HEK293 (cell line): ENCODE data around the gene LIPH.
A peak's percentile ranks its signal among the peaks of the same experiment; 100 is the strongest.

Experiments
- CTCF ChIA-PET: fragments of 350-600 bp; formaldehyde crosslinking; extraction: SDS; loops from one replicate; lab custom pipeline; 2021; ENCODE audit warnings: antibody characterized with exemption; lab: Yijun Ruan, JAX
- POLR2A ChIA-PET: fragments of 300-600 bp; formaldehyde crosslinking; extraction: SDS; loops from one replicate; lab custom pipeline; 2020; ENCODE audit warnings: antibody characterized with exemption, inconsistent platforms; lab: Yijun Ruan, JAX
- H3K27ac ChIP-seq: fragments of 200-500 bp; sonication (Bioruptor generic); 2 replicates; pipeline ENCODE4 v1.5.1; 2014; ENCODE audit warnings: low read depth, low read length, control low read depth, inconsistent platforms; ENCODE audit errors: extremely low read depth
- H3K36me3 ChIP-seq, 2 experiments: fragments of 200-500 bp in 1 of 2; sonication (Bioruptor generic) in 1 of 2; 1 replicate in 1 of 2; 2 replicates in 1 of 2; pipeline ENCODE4 v1.5.1; 2014 to 2017; ENCODE audit warnings: inconsistent platforms in 2 of 2, low read length in 2 of 2; ENCODE audit not compliant: control insufficient read depth in 2 of 2, insufficient read depth in 1 of 2
- H3K4me1 ChIP-seq: fragments of 200-500 bp; sonication (Bioruptor generic); 2 replicates; pipeline ENCODE4 v1.5.1; 2014; ENCODE audit warnings: mild to moderate bottlenecking, low read length, inconsistent platforms; ENCODE audit not compliant: control insufficient read depth, insufficient read depth
- H3K4me3 ChIP-seq: 2 replicates; pipeline ENCODE4 v1.5.1; 2011; ENCODE audit warnings: low read depth, mild to moderate bottlenecking, control low read depth, low read length, moderate library complexity
- H3K9me3 ChIP-seq: fragments of 200-500 bp; sonication (Bioruptor generic); 2 replicates; pipeline ENCODE4 v1.5.1; 2014; ENCODE audit warnings: low read depth, low read length, inconsistent platforms; ENCODE audit not compliant: control insufficient read depth, insufficient read depth
- BCL11B ChIP-seq: fragments of 450-650 bp; formaldehyde crosslinking; IDR thresholded peaks from 2 replicates; pipeline ENCODE4 v1.5.1; 2016; ENCODE audit warnings: low read depth, missing biosample characterization, missing genetic modification characterization
- INSM2 ChIP-seq: fragments of 450-650 bp; formaldehyde crosslinking; IDR thresholded peaks from 2 replicates; pipeline ENCODE4 v1.5.1; 2016; ENCODE audit warnings: missing biosample characterization, missing genetic modification characterization
- KLF16 ChIP-seq: fragments of 450-650 bp; formaldehyde crosslinking; IDR thresholded peaks from 2 replicates; pipeline ENCODE4 v1.5.1; 2017; ENCODE audit warnings: missing biosample characterization, missing genetic modification characterization
- PBX3 ChIP-seq: sonication (generic); formaldehyde crosslinking; IDR thresholded peaks from 2 replicates; pipeline ENCODE4 v1.8.1; 2022; ENCODE audit warnings: mild to moderate bottlenecking, moderate library complexity, missing genetic modification reagents
- REST ChIP-seq: fragments of 450-650 bp; formaldehyde crosslinking; IDR thresholded peaks from 2 replicates; pipeline ENCODE4 v1.5.1; 2016; ENCODE audit warnings: missing biosample characterization, missing genetic modification characterization
- YY2 ChIP-seq: fragments of 450-650 bp; formaldehyde crosslinking; IDR thresholded peaks from 2 replicates; pipeline ENCODE4 v1.5.1; 2016; ENCODE audit warnings: missing biosample characterization, missing genetic modification characterization
- ZEB2 ChIP-seq: fragments of 450-650 bp; formaldehyde crosslinking; IDR thresholded peaks from 2 replicates; pipeline ENCODE4 v1.5.1; 2016; ENCODE audit warnings: missing biosample characterization, missing genetic modification characterization
- ZNF133 ChIP-seq: fragments of 450-650 bp; formaldehyde crosslinking; IDR thresholded peaks from 2 replicates; pipeline ENCODE4 v1.5.1; 2016; ENCODE audit warnings: missing biosample characterization, missing genetic modification characterization
- ZNF280D ChIP-seq: fragments of 450-650 bp; formaldehyde crosslinking; IDR thresholded peaks from 2 replicates; pipeline ENCODE4 v1.5.1; 2016; ENCODE audit warnings: missing biosample characterization, missing genetic modification characterization
- ZNF354C ChIP-seq: fragments of 450-650 bp; formaldehyde crosslinking; IDR thresholded peaks from 2 replicates; pipeline ENCODE4 v1.5.1; 2016; ENCODE audit warnings: missing biosample characterization, missing genetic modification characterization, low read depth, borderline replicate concordance
- ZNF394 ChIP-seq: fragments of 450-650 bp; formaldehyde crosslinking; IDR thresholded peaks from 2 replicates; pipeline ENCODE4 v1.5.1; 2016; ENCODE audit warnings: missing biosample characterization, missing genetic modification characterization, mild to moderate bottlenecking, moderate library complexity, borderline replicate concordance
- ZNF48 ChIP-seq: fragments of 450-650 bp; formaldehyde crosslinking; IDR thresholded peaks from 2 replicates; pipeline ENCODE4 v1.5.1; 2016; ENCODE audit warnings: missing biosample characterization, missing genetic modification characterization
- ZNF571 ChIP-seq: fragments of 450-650 bp; formaldehyde crosslinking; IDR thresholded peaks from 2 replicates; pipeline ENCODE4 v1.5.0; 2017; ENCODE audit warnings: missing biosample characterization, missing genetic modification characterization
- ZNF596 ChIP-seq: fragments of 450-650 bp; IDR thresholded peaks from 2 replicates; pipeline ENCODE4 v1.5.0; 2018; ENCODE audit warnings: missing biosample characterization, mild to moderate bottlenecking, missing genetic modification characterization, moderate library complexity
- ZNF610 ChIP-seq: fragments of 450-650 bp; formaldehyde crosslinking; IDR thresholded peaks from 2 replicates; pipeline ENCODE4 v1.5.1; 2016; ENCODE audit warnings: missing biosample characterization, missing genetic modification characterization, borderline replicate concordance
- ZNF623 ChIP-seq: fragments of 450-650 bp; formaldehyde crosslinking; IDR thresholded peaks from 2 replicates; pipeline ENCODE4 v1.5.1; 2016; ENCODE audit warnings: missing biosample characterization, missing genetic modification characterization
- ZNF664 ChIP-seq: fragments of 450-650 bp; formaldehyde crosslinking; IDR thresholded peaks from 2 replicates; pipeline ENCODE4 v1.5.1; 2016; ENCODE audit warnings: missing biosample characterization, missing genetic modification characterization

The LIPH gene

GRCh38 chr3:185504636-185505035 lies 47.8 kb downstream of the LIPH start (continued):
- TF ChIP-seq YY2 (tag by site-specific recombination) (no peak), ZNF280D (tag by site-specific recombination) (no peak)

GRCh38 chr3:185503521-185503920 lies 48.9 kb downstream of the LIPH start:
- POLR2A ChIA-PET, result no interaction called here
- H3K36me3 ChIP-seq, result no peaks in the 10 kb centered on the region
- H3K4me3 ChIP-seq, result no peak overlapping the region
- no peaks in the 10 kb centered on the region for H3K9me3 ChIP-seq
- no peak for TF ChIP-seq ZNF664 (tag by site-specific recombination)
- TF ChIP-seq ZNF354C (tag by site-specific recombination), result no peak
- no peaks in the 10 kb centered on the region for H3K4me1 ChIP-seq
- CTCF ChIA-PET, result interaction anchor here (0.7 kb wide), 1 partner anchor 24 kb away, joined by 3 read pairs; no protein-coding TSS in a partner anchor
- no peak overlapping the region for H3K27ac ChIP-seq

- ChIA-PET CTCF (no interaction called here), POLR2A (no interaction called here)
- no peaks in the 10 kb centered on the region for H3K36me3 ChIP-seq
- H3K27ac ChIP-seq, result no peak overlapping the region
- no peaks in the 10 kb centered on the region for H3K9me3 ChIP-seq
- no peak overlapping the region for H3K4me3 ChIP-seq
- TF ChIP-seq ZNF571 (tag by site-specific recombination) (no peak), REST (tag by site-specific recombination) (no peak), KLF16 (tag by site-specific recombination) (no peak), ZNF48 (no peak)
- H3K4me1 ChIP-seq, result no peaks in the 10 kb centered on the region
These were observed 49.4 kb downstream of the LIPH start for GRCh38 chr3:185502987-185503386.

GRCh38 chr3:185498503-185499396 lies 53.6 kb downstream of the LIPH start, which contains the start of gene TMEM41A:
TMEM41A (minus strand) TSS chr3:185499035; CDS start chr3:185498961, 74 bp downstream.
- CTCF ChIA-PET, result interaction anchor here (0.6 to 0.8 kb wide), 2 partner anchors 34 to 57 kb away, joined by 3 to 4 read pairs; no protein-coding TSS in a partner anchor
- Histone ChIP-seq H3K4me1 (no peaks in the 10 kb centered on the region), H3K4me3 (peak within 1 kb of the TSS; percentile 91), H3K36me3 (peaks cover 9 to 34% of the 10 kb centered on the region in 2 experiments), H3K27ac (peak within 1 kb of the TSS; percentile 58; the same call in 1 of the 2 replicates), H3K9me3 (no peaks in the 10 kb centered on the region)
- POLR2A ChIA-PET, result interaction anchor here (0.6 to 1.3 kb wide), 7 partner anchors 12 to 87 kb away, joined by 3 to 8 read pairs (median 5); partner anchors contain the start of genes LIPH and SENP2
- peak; percentile 84; the same call in 1 of the 2 replicates for TF ChIP-seq ZNF610 (tag by site-specific recombination)
- 0 out of 2 replicates have a peak, but pooled peaks have one; percentile 15 for TF ChIP-seq ZNF623
- TF ChIP-seq ZNF596, result peak; percentile 47; the same call in 1 of the 2 replicates
- TF ChIP-seq ZNF133 (tag by site-specific recombination), result no peak
- TF ChIP-seq ZNF664 (tag by site-specific recombination), result peak; percentile 18; the same call in 1 of the 2 replicates
- TF ChIP-seq ZEB2, result peak; percentile 84
- peak; percentile 85 for TF ChIP-seq ZNF394 (tag by site-specific recombination)
- no peak for TF ChIP-seq PBX3 (CRISPR knock-in tag)
- peak; percentile 53; the same call in 1 of the 2 replicates for TF ChIP-seq INSM2 (tag by site-specific recombination)
- TF ChIP-seq BCL11B (tag by site-specific recombination), result peak; percentile 12; the same call in 1 of the 2 replicates
